Lower leg skin (tissue), 4 donors: ENCODE measurements around the gene VSIG2. TPM values are rescaled to one million over a fixed set of nuclear protein-coding genes. Genes with fewer than 3 reads are reported as not detected.

Experiments used
- DNase-seq, 2 donors: peaks; one replicate each; pipeline ENCODE4 v3.0.0-alpha.2; 2019; ENCODE audit warnings: low spot score in 2 of 2
- H3K4me3 ChIP-seq: fragments of 200-600 bp; sonication (generic); 2 replicates; pipeline ENCODE4 v1.5.1; 2017; ENCODE audit warnings: mild to moderate bottlenecking, low read depth; ENCODE audit not compliant: poor library complexity, severe bottlenecking
- CTCF ChIP-seq, 3 donors: fragments of 450-650 bp; IDR thresholded peaks; one replicate each; pipeline ENCODE4 v1.5.1; 2016; ENCODE audit warnings: antibody characterized with exemption in 3 of 3, mild to moderate bottlenecking in 3 of 3, moderate library complexity in 2 of 3
- POLR2A ChIP-seq, 2 donors: fragments of 450-650 bp; IDR thresholded peaks; one replicate each; pipeline ENCODE4 v1.6.1; 2016 to 2017; ENCODE audit warnings: antibody characterized with exemption in 2 of 2, mild to moderate bottlenecking in 1 of 2, moderate library complexity in 1 of 2
- WGBS, 2 donors: methylation state at CpG; one replicate each; pipeline ENCODE4 v1.1.5; 2018; 5-methylcytosine and 5-hydroxymethylcytosine counted together
- intact Hi-C: fragments of 100-400 bp; cut with DNase I; formaldehyde crosslinking; loops from one replicate; pipeline ENCODE4 v1.15.0; 2023; ENCODE audit warnings: low total_unique reads
- total RNA-seq, 4 donors: library from RNA; depleted of rRNA; stranded (reverse); fragments of >200 nt; gene quantifications; one replicate each; pipeline ENCODE4 v1.1.0, GENCODE V29; 2016

Gene VSIG2
- total RNA-seq, 4 donors from 2014 or later: 0.30 to 2.3 (median 0.55) TPM

- 27 to 29% methylated on average over 7 of the region's 7 CpGs for WGBS, 2 donors
- intact Hi-C loops: no loop called here
- TF ChIP-seq CTCF (IDR thresholded peaks at IDR 0.05) (no peak), POLR2A (IDR thresholded peaks at IDR 0.05) (no peak)
- no peak for DNase-seq
- no peak overlapping the region for H3K4me3 ChIP-seq
Observed at GRCh38 chr11:124717421-124717785, 34.7 kb downstream of the VSIG2 start.

- TF ChIP-seq CTCF (IDR thresholded peaks at IDR 0.05): no peak
- TF ChIP-seq POLR2A (IDR thresholded peaks at IDR 0.05): no peak
- 41 to 56% methylated on average over 3 of the region's 3 CpGs for WGBS, 2 donors
- intact Hi-C loops: no loop called here
- no peak overlapping the region for H3K4me3 ChIP-seq
- DNase-seq: no peak
Observed at GRCh38 chr11:124716591-124716990, 35.5 kb downstream of the VSIG2 start.

- intact Hi-C loops: no loop called here
- TF ChIP-seq CTCF (IDR thresholded peaks at IDR 0.05) (no peak), POLR2A (IDR thresholded peaks at IDR 0.05) (no peak)
Observed at GRCh38 chr11:124712392-124712791, 39.7 kb downstream of the VSIG2 start.

GRCh38 chr11:124707829-124708228 lies 44.2 kb downstream of the VSIG2 start:
- DNase-seq: no peak
- H3K4me3 ChIP-seq: no peak overlapping the region
- 88 to 90% methylated on average over 4 of the region's 4 CpGs for WGBS, 2 donors
- TF ChIP-seq CTCF (IDR thresholded peaks at IDR 0.05): no peak
- TF ChIP-seq POLR2A (IDR thresholded peaks at IDR 0.05): no peak
- intact Hi-C loops: no loop called here

More at GRCh38 chr11:124712392-124712791, 39.7 kb downstream of the VSIG2 start:
- no peak overlapping the region for H3K4me3 ChIP-seq
- DNase-seq: no peak
- WGBS, 2 donors: 85 to 88% methylated on average over 3 of the region's 3 CpGs

GRCh38 chr11:124700028-124700427 lies 52.0 kb downstream of the VSIG2 start:
- intact Hi-C loops: no loop called here
- no peak for DNase-seq
- TF ChIP-seq POLR2A (IDR thresholded peaks at IDR 0.05) (no peak), CTCF (IDR thresholded peaks at IDR 0.05) (no peak)
- no peak overlapping the region for H3K4me3 ChIP-seq

DNA sequence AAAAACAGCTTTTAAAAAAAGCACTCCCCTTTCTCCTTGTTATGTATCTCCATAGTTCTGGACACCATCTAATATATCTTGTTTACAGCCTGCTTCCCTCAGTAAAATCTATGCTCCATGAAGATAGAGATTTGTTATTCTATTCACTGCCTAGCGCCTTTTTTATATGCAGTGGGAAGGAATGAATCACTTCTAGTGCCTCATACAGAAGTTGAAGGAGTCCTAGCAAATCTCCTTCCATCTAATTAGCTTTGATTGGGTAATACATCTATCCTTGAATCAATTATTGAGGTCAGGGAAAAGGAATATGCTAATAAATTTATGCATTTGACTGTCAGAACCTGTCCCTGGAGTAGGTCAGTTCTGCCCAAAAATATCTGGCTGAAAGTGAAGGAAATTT lies 52.5 kb downstream of the VSIG2 start:
- intact Hi-C loops: no loop called here
- no peak overlapping the region for H3K4me3 ChIP-seq
- DNase-seq: no peak
- TF ChIP-seq CTCF (IDR thresholded peaks at IDR 0.05): no peak
- TF ChIP-seq POLR2A (IDR thresholded peaks at IDR 0.05): no peak
- 65 to 81% methylated on average over 1 of the region's 1 CpG for WGBS, 2 donors
